Measurements from ENCODE around the gene FURIN.
"Not testable (repeated sequence)": the region's sequence is repeated elsewhere in the genome, so short reads cannot be mapped to it uniquely, and the experiment has no call there.

The FURIN gene

GRCh38 chr15:90883976-90884718 is 15.8 kb downstream of the FURIN start, which contains the start of gene FES:
Gene FES, plus strand, starts transcription at chr15:90884504. Its CDS starts 542 bp downstream, at chr15:90885046.
- peak; percentile 60 for DNase-seq

- peak; percentile 5 for DNase-seq
Observed at GRCh38 chr15:90884719-90885431, 16.5 kb downstream of the FURIN start.

GRCh38 chr15:90885432-90886290 is 17.3 kb downstream of the FURIN start:
- peak; percentile 65 for DNase-seq

GRCh38 chr15:90886291-90886614 is 17.9 kb downstream of the FURIN start:
- DNase-seq, result no peak

GRCh38 chr15:90887037-90887481 is 18.7 kb downstream of the FURIN start:
- DNase-seq, result no peak

GRCh38 chr15:90889313-90889730 is 20.9 kb downstream of the FURIN start:
- no peak for DNase-seq

GRCh38 chr15:90889736-90890456 is 21.5 kb downstream of the FURIN start:
- DNase-seq, result no peak

GRCh38 chr15:90890839-90891238 is 22.5 kb downstream of the FURIN start:
- no peak for DNase-seq

GRCh38 chr15:90891346-90891949 is 23.1 kb downstream of the FURIN start:
- no peak for DNase-seq

GRCh38 chr15:90892023-90892422 is 23.6 kb downstream of the FURIN start:
- DNase-seq, result no peak

GRCh38 chr15:90892498-90893174 is 24.2 kb downstream of the FURIN start:
- DNase-seq, result no peak

GRCh38 chr15:90893175-90894090 is 25.0 kb downstream of the FURIN start:
- DNase-seq, result no peak

- DNase-seq, result no peak
Observed at GRCh38 chr15:90895571-90896117, 27.3 kb downstream of the FURIN start.

GRCh38 chr15:90897131-90897655 is 28.8 kb downstream of the FURIN start:
- DNase-seq, result not testable (repeated sequence)

- no peak for DNase-seq
Observed at GRCh38 chr15:90901175-90902039, 33.0 kb downstream of the FURIN start.

- peak; percentile 82 for DNase-seq
Observed at GRCh38 chr15:90902040-90902839, 33.9 kb downstream of the FURIN start.

GRCh38 chr15:90902840-90903732 is 34.7 kb downstream of the FURIN start, which contains the start of gene MAN2A2:
Gene MAN2A2, plus strand, starts transcription at chr15:90903302. Its CDS starts 906 bp downstream, at chr15:90904208.
- peak; percentile 58 for DNase-seq
